GM12874 (cell line): ENCODE data around the gene ABCF3.

Source experiments
- TF ChIP-seq, protein P1 (sequence below): IDR thresholded peaks from 2 replicates; pipeline ENCODE4 v1.5.1; 2011; ENCODE audit warnings: low read depth, mild to moderate bottlenecking, control low read depth, low read length, moderate library complexity; ENCODE audit not compliant: insufficient read depth

Gene ABCF3

GRCh38 chr3:184236636-184237035, 50.6 kb downstream of the ABCF3 start:
- TF ChIP-seq, protein P1, sequence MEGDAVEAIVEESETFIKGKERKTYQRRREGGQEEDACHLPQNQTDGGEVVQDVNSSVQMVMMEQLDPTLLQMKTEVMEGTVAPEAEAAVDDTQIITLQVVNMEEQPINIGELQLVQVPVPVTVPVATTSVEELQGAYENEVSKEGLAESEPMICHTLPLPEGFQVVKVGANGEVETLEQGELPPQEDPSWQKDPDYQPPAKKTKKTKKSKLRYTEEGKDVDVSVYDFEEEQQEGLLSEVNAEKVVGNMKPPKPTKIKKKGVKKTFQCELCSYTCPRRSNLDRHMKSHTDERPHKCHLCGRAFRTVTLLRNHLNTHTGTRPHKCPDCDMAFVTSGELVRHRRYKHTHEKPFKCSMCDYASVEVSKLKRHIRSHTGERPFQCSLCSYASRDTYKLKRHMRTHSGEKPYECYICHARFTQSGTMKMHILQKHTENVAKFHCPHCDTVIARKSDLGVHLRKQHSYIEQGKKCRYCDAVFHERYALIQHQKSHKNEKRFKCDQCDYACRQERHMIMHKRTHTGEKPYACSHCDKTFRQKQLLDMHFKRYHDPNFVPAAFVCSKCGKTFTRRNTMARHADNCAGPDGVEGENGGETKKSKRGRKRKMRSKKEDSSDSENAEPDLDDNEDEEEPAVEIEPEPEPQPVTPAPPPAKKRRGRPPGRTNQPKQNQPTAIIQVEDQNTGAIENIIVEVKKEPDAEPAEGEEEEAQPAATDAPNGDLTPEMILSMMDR = no peak

GRCh38 chr3:184237211-184237610, 51.2 kb downstream of the ABCF3 start:
- TF ChIP-seq, protein P1 = no peak

DNA sequence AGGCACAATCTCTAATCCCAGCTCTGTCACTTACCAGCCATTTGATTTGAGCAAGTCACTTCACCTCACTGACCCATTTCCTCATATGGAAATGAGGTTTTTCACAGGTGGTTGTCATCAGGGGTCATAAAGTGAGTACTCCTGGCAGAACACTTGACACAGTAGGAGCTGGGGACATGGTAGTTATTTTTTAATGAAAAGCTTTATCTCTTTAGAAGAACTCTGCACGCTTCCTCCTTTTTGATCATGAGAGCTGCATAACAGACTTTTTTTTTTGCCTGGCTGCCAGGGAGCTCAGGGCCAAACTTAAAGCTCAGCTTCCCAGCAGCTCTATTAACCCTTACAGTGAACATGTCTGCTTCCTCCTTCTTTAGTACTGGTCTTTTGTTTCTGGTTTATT, 51.8 kb downstream of the ABCF3 start:
- TF ChIP-seq, protein P1 = no peak

- TF ChIP-seq, protein P1 = no peak
Measured at GRCh38 chr3:184238246-184238818, 52.3 kb downstream of the ABCF3 start.

GRCh38 chr3:184239221-184239620, 53.2 kb downstream of the ABCF3 start:
- TF ChIP-seq, protein P1 = no peak

DNA sequence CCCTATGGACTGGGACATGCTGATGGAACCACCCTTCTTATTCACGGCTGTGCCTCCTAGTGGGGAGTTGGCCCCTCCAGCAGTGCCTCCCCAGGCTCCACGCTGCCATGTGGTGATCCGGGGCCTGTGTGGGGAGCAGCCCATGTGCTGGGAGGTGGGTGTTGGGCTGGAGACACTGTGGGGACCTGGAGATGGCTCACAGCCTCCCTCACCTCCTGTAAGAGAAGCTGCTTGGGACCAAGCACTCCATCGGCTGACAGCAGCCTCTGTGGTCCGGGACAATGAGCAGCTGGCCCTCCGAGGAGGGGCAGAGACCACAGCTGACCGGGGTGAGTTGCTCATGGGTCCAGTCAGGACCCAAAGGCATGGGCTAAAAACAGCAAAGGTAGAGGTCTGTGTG, 53.7 kb downstream of the ABCF3 start:
- TF ChIP-seq, protein P1 = no peak

DNA sequence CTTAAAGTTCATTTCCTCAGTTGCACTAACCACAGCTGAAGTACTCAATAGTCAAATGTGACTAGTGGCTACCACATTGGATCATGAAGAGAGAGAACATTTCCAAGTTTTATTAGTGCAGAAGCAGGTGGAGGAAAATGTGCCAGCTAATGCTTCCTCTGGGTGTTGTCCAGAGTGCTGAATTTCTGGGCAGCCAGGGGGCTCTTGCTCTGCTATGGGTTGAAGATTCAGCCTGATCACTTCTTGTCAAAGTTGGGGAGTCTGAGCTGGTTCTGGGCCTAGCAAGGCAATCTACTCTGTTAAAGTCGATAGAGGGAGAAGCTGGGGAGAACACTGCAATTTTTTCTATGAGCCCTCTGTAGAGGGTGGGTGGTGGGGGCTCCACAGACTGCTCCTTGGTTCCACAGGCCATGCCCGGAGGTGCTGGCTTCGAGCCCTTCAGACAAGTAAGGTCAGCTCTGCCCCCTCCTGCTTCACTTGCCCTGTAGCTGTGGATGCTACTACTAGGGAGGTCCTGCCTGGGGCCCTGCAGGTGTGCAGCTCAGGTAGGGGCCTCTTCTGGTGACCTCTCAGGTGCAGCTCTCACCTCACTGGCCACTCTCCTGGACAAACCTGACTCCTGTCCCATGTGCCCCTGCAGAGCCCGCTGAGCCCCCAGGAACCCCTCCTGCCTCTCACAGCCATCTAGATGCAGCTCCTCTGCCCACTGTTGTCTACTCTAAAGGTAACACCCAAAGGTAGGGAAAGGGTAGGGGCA, 54.6 kb downstream of the ABCF3 start:
- TF ChIP-seq, protein P1 = no peak

DNA sequence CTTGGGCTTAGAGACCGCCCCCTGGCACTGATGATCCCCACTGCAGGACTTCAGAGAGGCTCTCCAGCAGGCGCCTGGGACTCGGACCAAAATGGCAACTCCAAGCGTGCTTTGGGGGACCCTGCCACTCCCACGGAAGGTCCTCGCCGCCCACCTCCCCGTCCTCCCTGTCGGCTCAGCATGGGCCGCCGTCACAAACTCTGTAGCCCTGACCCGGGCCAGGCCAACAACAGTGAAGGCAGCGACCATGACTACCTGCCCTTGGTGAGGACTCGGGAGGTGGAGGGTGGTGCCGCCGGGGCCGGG, 55.1 kb downstream of the ABCF3 start:
- TF ChIP-seq, protein P1 = no peak
